ENCODE results near the gene SYNC.

DNA sequence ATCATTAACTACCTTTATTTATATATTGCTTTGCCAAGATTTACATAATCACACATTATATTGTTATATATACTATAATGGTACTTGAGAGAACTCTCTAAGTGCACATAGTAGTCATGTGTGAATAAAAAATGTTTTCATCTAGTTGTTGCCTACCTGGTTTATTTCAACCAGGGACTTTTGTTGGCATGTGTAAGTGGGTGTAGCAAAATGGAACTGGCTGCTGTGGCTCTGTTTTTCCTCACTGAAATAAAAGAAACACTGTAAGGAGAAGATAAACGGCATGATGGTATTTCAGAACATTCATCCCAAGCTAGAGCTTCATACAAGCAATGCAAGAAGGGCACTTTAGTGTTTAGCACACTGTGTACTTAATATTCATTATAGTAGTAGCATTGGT, 36.7 kb downstream of the SYNC start:
- peak in 2 of 3 donors; percentile 56 to 82 for TF ChIP-seq POLR2AphosphoS5 (IDR thresholded peaks at IDR 0.05)
- TF ChIP-seq CTCF (IDR thresholded peaks at IDR 0.05) = no peak

Measured in transverse colon (tissue), 4 donors.